CD4-positive, alpha-beta T cell treated with Interferon alpha-2 for 1 hour (primary cell): ENCODE results near the gene RASAL1.

Source experiments
- DNase-seq, 2 donors: peaks; one replicate each; pipeline ENCODE4 v3.0.0-alpha.2; 2020 to 2022

RASAL1 gene

DNA sequence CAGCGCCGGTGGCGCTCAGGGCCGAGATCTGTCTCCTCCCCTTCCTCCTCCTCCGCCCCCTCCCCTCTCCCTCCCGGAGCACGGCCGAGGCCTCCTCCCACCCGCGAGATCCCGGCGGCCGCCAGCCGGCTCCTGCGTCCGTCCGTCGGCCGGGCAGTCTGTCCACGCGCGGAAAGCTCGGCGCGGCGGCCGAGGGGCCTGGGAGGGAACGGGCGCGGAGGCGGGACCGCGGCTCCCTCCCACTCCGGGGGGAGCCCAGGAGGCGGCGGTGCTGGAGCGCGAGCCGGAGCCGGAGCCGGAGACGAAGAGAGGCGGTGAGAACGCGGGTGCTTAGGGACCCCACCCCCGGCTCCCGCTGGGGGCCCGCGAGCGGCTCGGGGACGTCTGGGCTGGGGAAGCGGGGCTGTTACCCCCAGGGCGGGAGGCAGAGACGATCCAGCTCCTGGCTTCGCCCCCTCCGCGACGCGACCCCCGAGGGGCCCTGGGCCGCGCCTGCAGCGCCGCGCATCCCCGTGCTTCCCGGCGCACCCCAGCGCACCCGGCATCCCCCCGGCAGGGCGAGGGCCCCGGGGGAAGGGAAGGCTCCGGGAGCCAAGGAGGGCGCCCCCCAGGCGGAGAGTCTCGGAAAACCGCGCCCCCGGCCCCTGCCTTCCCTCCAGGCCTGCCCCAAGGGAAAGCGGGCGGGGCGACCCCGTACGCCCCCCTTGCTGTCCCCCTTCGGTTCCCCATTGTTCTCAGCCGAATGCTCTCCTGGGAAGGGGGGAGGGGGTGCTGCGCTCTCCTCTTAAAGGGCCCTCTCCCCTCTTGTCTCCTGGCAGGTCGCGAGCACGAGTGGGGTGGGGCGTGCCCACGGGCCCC is 78.7 kb downstream of the RASAL1 start, which contains the start of gene DTX1:
Gene DTX1, plus strand, starts transcription at position 100 of the 858 bp plus-strand sequence. CDS start 1,463 bp downstream, outside the sequence.
- DNase-seq, result peak in 1 of 2 donors; percentile 42

DNA sequence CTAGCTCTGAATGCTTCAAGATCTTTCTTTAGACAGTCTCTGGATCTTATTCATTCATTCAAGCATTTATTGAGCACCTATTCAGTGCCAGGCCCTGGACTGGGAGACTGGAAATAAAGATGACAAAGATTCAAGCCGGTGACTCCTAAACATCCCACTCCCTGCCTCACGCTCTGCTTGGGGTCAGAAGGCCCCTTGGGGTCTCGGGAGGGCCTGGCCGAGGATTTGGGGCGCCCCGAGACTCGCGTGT is 79.3 kb downstream of the RASAL1 start:
- no peak for DNase-seq

DNA sequence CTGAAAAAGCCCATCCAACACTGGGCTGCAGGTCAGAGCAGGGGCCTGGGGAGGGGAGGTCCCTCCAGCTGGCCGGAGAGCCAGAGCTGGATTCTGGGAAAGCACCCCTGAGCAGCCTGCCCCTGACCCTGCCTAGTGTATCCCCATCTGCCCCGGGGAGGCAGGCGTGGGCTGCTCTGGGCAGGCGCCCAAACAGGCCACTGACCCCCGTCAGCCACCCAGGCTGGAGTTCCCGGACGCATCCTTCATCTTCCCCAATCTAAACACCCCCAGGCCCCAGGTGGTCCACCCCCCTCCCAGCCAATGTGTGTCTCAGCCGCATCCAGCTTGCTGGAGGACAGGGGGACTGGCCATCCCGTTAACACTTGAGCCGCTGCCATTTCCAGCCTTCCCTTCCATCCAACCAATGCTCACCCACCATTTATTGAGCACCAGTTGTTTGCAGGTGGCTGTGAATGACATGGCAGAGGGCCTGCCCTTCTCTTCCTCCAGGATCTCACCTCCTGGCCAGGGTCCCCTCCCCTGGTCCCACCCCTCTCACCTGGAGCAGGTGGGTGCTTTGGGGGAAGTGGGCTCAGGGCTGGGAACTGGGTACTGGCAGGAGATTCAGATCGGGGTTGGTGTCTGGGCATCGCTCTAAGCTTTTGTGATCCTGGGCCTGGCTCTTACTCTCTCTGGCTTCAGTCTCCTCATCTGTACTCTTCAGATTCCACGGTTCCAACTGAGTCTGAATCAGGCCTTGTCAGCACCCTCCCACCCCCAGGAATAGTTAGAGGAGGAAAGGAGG is 79.8 kb downstream of the RASAL1 start:
- DNase-seq, result no peak

DNA sequence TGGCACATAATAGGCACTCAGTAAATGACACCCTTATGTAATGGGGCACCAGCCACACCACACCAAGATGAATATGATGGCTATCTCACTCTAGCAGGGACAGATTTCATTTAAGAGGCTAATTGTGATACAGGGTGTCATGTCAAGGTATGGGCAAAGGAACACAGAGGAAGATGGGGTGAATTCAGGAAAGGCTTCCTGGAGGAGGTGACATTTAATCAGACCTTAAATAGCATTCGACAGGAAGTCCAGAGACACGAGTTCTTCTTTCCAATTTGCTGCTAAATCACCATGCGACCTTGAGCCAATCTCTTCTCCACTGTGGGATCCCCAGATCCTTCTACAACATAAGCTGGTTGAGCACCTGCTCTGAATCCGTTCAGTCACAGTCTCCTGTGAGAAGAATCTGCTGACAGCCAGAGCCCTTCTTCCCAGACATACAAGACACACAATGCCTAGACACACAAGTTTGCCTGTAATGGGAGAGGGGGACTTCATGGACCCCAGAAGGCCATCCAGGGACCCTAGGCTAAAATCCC is 80.5 kb downstream of the RASAL1 start:
- DNase-seq, result no peak

DNA sequence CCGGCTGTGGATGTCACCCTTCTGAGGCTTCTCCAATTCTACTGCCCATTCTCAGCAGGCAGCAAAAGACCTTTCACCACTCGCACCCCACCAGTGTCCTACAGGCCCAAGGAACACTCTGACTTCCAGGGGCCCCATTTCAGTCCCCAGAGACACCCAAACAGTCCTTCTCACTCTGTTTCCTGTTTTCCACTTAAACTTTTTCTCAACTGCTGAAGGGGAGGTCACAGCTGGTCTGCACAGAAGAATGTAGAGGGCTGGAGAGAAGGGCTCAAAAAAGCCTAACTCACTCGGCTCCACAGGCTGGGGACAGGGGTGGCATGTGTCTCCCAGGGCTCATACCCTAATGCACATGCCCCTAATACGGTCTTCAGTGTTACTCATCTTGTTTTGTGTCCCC is 83.2 kb downstream of the RASAL1 start:
- no peak for DNase-seq

DNA sequence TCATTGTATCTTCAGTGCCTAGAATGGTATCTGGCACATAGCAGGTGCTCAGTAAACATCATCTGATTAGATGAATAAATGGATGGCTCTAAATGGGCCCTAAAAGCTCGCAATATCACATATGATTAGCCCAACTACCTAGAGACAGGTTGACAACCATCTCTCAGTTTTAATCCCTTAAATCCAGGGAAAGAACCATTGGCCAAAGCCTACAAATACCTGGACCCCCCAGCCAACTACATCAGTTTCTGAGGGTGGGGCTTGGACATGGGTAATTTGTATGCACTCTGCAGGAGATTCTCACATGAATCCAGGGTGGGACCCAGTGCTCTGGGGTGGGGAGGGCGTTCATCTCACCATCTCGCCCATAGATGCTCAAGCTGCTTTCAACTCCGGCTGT is 83.8 kb downstream of the RASAL1 start:
- no peak for DNase-seq

DNA sequence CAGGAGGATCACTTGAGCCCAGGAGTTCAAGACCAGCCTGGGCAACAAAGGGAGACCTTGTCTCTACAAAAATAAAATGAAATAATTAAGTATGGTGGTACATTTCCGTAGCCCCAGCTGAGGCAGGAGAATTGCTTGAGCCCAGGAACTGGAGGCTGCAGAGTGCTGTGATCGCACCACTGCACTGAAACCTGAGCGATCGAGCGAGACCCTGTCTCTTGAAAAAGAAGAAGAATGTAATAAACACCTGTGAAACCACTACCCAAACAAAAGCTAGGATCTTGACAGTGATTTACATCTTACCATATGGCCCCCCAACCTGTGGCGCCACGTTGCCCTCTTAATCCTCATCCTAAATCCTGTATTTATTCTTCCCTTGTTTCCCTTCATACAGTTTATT is 84.8 kb downstream of the RASAL1 start:
- no peak for DNase-seq

DNA sequence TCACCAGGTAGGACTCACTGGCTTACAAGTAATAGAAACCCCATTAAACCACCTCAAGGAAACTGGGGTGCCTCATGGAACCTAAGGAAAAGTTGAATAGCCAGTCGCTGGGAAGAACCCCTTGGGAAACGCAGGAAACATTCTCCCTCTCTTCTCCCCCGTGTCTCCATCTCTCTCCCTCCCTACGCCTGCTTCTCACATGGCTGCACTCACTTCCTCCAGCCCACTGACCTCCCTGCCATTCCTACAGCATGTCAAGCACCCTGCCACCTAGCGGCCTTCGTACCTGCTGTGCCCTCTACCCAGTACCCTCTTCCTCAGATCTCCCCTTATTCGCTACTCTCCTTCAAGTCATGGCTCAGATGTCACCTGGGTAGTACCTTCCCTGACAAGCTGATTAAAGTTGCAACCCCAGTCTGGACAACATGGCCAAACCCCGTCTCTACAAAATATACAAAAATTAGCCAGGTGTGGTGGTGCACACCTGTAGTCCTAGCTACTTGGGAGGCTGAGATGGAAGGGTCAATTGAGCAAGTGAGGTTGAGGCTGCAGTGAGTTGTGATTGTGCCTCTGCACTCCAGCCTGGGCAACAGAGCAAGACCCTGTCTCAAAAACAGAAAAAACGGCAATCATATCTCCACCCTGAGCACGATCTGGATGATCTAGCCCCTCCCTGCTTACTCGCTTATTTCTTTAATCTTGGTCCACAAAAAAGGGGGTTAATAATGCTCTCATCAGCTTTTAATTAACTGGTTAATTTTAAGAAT is 85.4 kb downstream of the RASAL1 start:
- no peak for DNase-seq
